Measurements from ENCODE around the gene POU2AF1. TPM values are rescaled to one million over a fixed set of nuclear protein-coding genes. Genes with fewer than 3 reads are reported as not detected.

POU2AF1 gene
- total and polyA plus RNA-seq, 2 of the 13 experiments (the other 11 are each of a cell fraction or from before 2014, with no cell fraction given) = 1.9 to 3.6 TPM

DNA sequence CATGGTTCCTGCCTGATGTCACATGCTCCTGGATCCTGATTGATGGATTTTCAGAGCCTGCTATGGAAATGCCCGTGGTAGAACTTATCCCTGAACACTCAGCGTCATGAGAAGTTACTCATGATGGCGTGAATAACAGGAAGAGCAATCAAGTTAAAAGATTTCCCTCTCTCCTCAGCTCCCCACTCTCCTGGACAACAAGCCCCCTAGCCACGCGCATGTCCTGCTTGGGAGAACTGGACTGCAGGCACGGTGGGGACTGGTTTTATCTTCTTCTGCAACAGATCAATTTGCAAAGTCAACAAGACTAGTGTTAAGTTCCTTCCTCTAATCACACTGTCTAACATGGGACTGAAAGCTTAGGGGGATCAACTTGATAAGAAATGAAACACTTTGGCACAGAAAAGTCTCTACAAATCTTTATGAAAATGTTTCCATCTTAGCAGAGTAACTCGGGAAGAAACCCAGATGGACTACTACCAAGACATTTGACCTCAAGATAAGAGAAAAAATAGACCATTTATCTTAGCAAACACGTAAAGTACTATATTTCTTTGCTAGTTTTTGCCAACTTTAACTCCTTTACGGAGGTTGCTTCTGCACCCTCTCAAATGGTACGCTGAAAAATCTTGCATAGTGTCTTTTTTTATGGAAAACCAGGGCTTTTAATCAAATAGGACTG, 27.6 kb downstream of the POU2AF1 start (continued):
- TF ChIP-seq ZBTB2 (CRISPR knock-in tag; IDR thresholded peaks at IDR 0.05; ENCODE audit: low read depth) (no peak), MZF1 (CRISPR knock-in tag; IDR thresholded peaks at IDR 0.05; ENCODE audit: borderline replicate concordance) (no peak), ZBTB33 (CRISPR knock-in tag; IDR thresholded peaks at IDR 0.05) (no peak), GRHL1 (CRISPR knock-in tag; conservative IDR thresholded peaks at IDR 0.05) (no peak), LCORL (IDR thresholded peaks at IDR 0.05) (no peak), LCORL (CRISPR knock-in tag; IDR thresholded peaks at IDR 0.05) (no peak), ZXDC (CRISPR knock-in tag; IDR thresholded peaks at IDR 0.05) (no peak), NFYB (CRISPR knock-in tag; IDR thresholded peaks at IDR 0.05) (no peak), CBX2 (IDR thresholded peaks at IDR 0.05; ENCODE audit: low read depth, low read length) (no peak), CBX2 (CRISPR knock-in tag; IDR thresholded peaks at IDR 0.05; ENCODE audit: low read depth) (no peak), NFE2L1 (CRISPR knock-in tag; IDR thresholded peaks at IDR 0.05; ENCODE audit: borderline replicate concordance) (no peak), CCAR2 (optimal IDR thresholded peaks at IDR 0.05; ENCODE audit: low read depth, low read length) (no peak), NFIB (CRISPR knock-in tag; IDR thresholded peaks at IDR 0.05; ENCODE audit: borderline replicate concordance) (no peak), EHMT2 (IDR thresholded peaks at IDR 0.05; ENCODE audit: borderline replicate concordance, low read depth, low read length) (no peak), RARA (CRISPR knock-in tag; IDR thresholded peaks at IDR 0.05) (no peak), ARNT (IDR thresholded peaks at IDR 0.05) (no peak)
- TF ChIP-seq, protein P1, sequence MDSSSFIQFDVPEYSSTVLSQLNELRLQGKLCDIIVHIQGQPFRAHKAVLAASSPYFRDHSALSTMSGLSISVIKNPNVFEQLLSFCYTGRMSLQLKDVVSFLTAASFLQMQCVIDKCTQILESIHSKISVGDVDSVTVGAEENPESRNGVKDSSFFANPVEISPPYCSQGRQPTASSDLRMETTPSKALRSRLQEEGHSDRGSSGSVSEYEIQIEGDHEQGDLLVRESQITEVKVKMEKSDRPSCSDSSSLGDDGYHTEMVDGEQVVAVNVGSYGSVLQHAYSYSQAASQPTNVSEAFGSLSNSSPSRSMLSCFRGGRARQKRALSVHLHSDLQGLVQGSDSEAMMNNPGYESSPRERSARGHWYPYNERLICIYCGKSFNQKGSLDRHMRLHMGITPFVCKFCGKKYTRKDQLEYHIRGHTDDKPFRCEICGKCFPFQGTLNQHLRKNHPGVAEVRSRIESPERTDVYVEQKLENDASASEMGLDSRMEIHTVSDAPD (CRISPR knock-in tag; IDR thresholded peaks at IDR 0.05) = no peak
- TF ChIP-seq, protein P2, sequence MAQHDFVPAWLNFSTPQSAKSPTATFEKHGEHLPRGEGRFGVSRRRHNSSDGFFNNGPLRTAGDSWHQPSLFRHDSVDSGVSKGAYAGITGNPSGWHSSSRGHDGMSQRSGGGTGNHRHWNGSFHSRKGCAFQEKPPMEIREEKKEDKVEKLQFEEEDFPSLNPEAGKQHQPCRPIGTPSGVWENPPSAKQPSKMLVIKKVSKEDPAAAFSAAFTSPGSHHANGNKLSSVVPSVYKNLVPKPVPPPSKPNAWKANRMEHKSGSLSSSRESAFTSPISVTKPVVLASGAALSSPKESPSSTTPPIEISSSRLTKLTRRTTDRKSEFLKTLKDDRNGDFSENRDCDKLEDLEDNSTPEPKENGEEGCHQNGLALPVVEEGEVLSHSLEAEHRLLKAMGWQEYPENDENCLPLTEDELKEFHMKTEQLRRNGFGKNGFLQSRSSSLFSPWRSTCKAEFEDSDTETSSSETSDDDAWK (CRISPR knock-in tag; IDR thresholded peaks at IDR 0.05) = no peak
